GM12892 (cell line): Measurements from ENCODE around the gene FCN1.

Experiments used
- POLR2A ChIP-seq: IDR thresholded peaks from 2 replicates; pipeline ENCODE4 v1.6.1; 2011; ENCODE audit warnings: low read depth, low read length, control low read depth
- POLR2AphosphoS5 ChIP-seq: IDR thresholded peaks from 2 replicates; pipeline ENCODE4 v1.6.1; 2011; ENCODE audit warnings: low read depth, low read length, control low read depth

DNA sequence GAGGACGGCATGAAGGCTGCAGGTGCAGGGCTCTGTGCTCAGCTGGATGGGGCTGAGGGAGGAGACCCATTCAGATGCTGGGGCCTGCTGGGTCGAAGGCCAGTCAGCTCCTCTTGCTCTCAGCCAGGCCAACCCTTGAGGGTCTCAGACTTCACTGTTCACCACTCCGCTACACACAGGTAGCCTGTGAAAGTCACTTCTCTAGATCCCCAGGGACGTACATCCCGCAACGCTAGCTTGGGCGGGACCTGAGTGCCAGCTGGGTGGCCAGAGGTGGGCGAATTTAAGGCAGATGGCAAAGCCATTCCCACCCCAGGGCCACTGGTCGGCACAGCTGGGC lies 42.2 kb upstream of the FCN1 start:
- TF ChIP-seq POLR2A (no peak), POLR2AphosphoS5 (no peak)
